Measurements from ENCODE around the gene ITGA1. TPM values are rescaled to one million over a fixed set of nuclear protein-coding genes. Genes with fewer than 3 reads are reported as not detected.
"Not testable (repeated sequence)": the region's sequence is repeated elsewhere in the genome, so short reads cannot be mapped to it uniquely, and the experiment has no call there.

Gene ITGA1
- total RNA-seq, 1 experiment from 2014 or later: 16.0 TPM

- DNase-seq (ENCODE audit: low spot score): no peak
Measured at GRCh38 chr5:52864371-52864770, 76.7 kb downstream of the ITGA1 start.

DNA sequence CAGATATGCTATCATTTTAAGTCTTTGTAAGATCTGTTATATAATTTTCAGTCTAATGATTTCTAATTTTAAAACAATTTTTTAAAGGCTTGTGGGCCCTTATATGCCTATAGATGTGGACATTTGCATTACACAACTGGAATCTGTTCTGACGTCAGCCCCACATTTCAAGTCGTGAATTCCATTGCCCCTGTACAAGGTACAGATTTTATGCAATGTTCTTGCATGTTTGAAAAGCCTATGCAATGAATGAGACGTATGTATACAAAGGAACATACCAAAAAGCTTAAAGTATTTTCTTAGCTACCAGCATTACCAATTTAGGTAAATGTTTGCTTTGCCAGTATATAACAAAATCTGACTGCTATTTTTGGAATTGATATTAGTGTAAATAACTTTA lies 77.2 kb downstream of the ITGA1 start:
- DNase-seq (ENCODE audit: low spot score): no peak

DNA sequence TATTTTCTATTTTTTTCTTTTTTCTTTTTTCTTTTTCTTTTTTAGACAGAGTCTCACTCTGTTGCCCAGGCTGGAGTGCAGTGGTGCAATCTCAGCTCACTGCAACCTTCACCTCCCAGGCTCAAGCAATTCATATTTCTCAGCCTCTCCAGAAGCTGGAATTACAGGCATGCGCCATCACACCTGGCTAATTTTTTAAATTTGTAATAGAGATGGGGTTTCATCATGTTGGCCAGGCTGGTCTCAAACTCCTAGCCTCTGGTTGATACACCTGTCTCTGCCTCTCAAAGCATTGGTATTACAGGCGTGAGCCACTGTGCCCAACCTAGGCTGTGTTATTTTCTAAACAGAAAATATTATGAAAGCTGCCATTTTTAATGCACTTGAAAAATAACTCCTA lies 78.3 kb downstream of the ITGA1 start:
- DNase-seq (ENCODE audit: low spot score): not testable (repeated sequence)

DNA sequence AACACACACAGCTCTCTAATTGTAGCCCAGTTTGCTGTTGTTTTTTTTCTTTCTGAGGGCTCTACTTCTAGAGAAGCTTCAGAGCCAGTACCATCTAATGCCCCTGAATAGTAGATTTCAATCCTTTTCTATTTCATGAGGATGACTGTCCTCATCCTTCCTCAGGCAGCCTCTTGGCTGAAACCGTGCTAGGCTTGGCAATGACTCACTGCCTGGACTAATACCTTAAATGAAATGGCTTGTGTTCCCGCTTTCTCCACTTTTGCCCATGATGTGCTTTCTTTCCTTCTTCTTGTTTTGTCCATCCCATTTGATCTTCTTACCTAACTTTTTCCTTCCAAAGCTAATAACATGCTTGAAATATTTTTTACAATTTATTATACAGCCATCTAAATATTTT lies 80.1 kb downstream of the ITGA1 start:
- DNase-seq (ENCODE audit: low spot score): no peak

GRCh38 chr5:52868417-52868816 lies 80.7 kb downstream of the ITGA1 start:
- no peak for DNase-seq (ENCODE audit: low spot score)

DNA sequence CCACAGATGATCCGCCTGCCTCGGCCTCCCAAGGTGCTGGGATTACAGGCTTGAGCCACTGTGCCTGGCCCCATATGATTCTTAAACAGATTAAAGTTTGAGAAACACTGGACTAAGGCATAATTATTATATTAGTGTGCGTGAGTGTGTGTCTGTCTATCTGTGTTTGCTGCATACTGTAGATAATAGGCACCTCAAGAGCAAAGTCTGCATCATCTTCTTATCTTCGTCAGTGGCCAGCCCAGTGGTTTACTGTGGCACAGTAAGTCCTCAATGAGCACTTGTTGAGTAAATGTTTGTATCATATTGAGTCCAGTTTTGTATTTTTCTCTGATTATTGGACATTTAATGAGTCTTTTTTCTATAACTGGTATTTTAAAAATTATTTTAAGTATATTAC lies 81.7 kb downstream of the ITGA1 start:
- DNase-seq (ENCODE audit: low spot score): no peak

GRCh38 chr5:52870448-52870847 lies 82.7 kb downstream of the ITGA1 start:
- DNase-seq (ENCODE audit: low spot score): no peak

DNA sequence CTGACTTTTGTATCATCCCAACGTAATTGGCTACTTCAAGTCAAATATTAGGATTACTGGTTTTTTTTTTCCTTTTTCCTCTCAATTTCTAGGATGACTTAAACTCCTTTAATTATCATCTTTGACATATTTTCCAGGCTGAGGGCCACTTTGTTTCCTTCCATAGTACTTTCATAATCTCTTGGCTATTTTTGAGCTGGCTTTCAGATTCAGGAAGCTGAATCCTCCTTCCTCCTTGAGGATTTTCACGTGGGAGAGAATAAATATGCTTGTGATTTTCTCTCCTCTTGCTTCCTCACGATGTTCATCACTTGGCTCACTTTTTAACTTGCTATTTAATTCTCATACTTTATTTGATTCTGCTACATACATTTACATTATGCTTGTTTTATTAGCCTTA lies 88.1 kb downstream of the ITGA1 start:
- DNase-seq (ENCODE audit: low spot score): no peak

GRCh38 chr5:52876456-52876855 lies 88.7 kb downstream of the ITGA1 start:
- no peak for DNase-seq (ENCODE audit: low spot score)

DNA sequence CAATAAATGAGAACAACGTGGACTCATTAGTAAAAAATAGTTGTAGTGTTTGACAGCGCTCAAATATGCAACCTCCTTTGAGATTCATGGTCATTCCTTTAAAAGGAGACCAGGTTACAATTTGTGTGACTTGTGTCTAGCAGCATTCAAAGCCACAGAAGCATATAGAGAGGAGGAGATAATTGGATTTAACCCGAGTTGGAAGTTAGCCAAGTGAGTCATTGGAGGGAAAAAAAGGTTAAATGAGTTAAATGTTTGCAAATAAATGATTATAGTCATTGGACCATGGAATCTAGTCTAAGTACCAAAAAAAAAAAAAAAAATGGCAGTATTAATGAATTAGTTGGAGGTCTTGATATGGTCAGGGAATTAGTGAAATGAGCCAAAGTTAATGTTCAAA lies 90.9 kb downstream of the ITGA1 start:
- peak; percentile 48 for DNase-seq (ENCODE audit: low spot score)

DNA sequence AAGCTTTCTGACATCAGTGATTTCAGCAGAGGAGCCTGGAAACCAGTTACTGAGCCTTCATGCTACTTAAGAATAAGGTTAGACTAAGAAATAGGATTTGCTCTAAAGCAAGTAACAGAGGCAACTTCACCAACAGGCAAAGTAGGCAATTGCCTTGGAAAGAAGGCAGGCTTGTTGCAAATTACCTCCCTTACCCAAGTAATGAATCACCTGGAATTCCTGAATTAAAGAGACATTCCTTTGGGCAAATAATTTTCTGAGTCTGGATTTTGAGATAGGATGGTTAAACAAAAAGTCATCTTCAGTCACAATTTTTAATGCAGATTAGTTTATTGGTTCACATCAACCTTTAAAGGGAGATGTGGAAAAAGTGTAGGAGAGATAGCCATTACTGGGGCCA lies 92.8 kb downstream of the ITGA1 start:
- no peak for DNase-seq (ENCODE audit: low spot score)

- no peak for DNase-seq (ENCODE audit: low spot score)
Measured at GRCh38 chr5:52881468-52881867, 93.8 kb downstream of the ITGA1 start.

DNA sequence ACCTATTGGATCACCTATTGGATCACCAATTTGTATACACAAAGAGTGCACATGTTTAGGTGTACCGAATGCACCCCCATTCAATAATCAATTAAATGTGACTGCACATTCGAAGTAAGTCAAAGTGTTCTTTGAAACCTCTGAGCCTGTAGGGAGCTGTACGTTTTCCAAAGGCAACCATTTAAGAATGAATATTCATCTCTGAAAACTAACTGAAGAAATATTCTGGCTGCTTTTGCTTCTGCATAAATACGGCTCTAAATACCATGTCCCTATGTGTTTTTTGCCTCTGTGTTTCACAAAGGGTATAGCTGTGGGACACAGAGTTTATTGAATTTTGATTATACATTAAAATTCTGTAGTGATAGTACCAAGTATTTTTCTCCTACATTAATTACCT lies 95.4 kb downstream of the ITGA1 start:
- DNase-seq (ENCODE audit: low spot score): no peak

DNA sequence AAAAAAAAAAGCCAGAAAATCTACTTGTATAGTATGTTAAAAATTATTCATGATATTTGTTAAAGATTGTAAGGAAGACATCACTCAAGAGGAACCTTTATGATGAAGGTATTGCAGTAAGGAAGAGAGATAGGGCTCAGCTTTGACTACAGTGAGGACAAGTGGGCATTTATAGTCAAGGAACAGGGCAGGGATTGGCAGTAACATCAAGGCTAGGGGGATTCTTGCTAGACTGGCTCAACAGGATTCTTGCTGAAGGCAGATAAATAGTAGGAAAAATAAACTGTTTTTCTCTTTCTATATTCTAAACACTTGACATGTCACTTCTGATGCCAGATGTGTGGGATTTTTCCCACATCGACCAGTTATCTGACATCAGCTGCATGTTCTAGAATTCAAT lies 96.7 kb downstream of the ITGA1 start:
- DNase-seq (ENCODE audit: low spot score): no peak

DNA sequence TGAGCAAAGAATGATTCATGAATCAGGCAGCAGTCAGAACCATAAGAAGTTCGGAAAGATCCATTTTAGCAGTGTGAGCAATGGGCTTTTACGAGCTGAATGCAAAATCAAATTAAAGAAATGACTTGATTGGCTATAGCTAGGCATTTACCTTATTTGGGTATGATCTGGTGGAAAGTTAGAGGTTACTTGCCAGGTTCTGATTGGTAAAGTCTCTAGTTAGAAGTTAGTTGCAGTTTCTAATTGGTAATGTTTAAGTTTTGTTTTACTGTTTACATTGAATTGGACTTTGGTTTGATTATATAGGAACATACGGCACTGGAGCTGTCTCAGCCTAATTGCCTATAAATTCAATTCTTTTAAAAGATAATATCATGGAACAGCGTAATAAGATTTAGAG lies 97.9 kb downstream of the ITGA1 start:
- DNase-seq (ENCODE audit: low spot score): no peak

DNA sequence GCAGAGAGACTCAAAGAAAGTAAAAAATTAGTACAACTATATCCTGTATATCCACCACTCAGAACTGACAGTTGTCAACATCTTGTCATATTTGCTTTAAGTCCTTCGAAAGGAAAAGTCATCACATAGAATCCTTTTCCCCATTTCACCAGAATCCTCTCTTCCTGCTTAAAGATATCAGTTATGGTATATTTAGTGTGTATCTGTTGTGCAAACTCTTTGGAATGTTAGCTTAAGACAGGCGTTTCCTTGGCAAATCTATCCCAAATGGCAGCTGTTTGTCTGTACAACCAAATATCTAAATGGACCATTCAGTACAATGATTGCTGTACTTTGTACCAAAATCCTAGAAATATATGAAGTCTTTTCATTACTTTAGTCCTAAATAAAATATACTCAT lies 98.5 kb downstream of the ITGA1 start:
- DNase-seq (ENCODE audit: low spot score): no peak

GRCh38 chr5:52887066-52887465 lies 99.3 kb downstream of the ITGA1 start:
- DNase-seq (ENCODE audit: low spot score): no peak

DNA sequence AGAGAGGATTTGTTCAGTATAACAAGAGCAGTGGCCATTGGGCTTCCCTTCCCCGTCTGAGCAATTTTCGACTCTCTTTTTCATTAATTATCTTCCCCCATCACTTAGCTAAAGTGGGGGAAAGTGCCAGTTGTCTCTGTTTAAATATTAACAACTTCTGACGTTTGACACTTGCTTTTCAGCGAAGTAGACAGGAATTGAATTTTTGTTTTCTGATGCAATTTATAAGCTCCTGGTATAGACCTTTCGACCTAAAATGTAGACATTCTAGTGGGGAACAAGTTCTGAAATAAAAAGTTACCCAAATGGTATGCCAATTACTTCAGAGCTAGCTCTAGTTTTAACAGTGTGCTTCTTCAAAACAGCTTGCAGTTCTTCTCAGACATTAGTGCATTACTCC lies 100.6 kb downstream of the ITGA1 start:
- no peak for DNase-seq (ENCODE audit: low spot score)

DNA sequence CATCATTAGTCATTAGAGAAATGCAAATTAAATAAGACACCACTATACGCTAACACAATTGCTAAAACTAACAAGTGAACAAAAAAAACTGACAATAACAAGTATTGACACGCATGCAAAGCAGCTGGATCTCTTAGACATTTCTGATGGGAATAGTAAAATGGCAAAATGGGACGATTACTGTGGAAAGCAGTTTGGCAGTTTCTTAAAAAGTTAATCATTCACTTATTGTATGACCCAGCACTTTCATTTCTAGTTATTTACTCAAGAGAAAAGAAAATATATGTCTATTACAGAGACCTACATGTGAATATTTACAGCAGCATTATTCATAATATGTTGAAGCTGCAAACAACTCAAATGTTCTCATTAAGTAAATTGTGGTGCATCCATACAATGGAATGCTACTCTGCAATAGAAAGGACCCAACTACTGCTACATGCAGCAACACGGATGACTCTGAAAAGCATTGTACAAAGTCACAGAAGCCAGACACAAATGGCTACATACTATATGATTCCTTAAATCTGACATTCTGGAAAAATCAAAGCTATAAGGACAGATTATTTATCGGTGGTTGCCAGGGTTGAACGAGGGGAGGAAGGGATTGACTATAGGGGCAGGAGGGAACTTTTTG lies 104.6 kb downstream of the ITGA1 start:
- DNase-seq (ENCODE audit: low spot score): no peak

- DNase-seq (ENCODE audit: low spot score): no peak
Measured at GRCh38 chr5:52893105-52893504, 105.4 kb downstream of the ITGA1 start.

- no peak for DNase-seq (ENCODE audit: low spot score)
Measured at GRCh38 chr5:52893863-52894262, 106.1 kb downstream of the ITGA1 start.

- DNase-seq (ENCODE audit: low spot score): no peak
Measured at GRCh38 chr5:52894451-52894850, 106.7 kb downstream of the ITGA1 start.

DNA sequence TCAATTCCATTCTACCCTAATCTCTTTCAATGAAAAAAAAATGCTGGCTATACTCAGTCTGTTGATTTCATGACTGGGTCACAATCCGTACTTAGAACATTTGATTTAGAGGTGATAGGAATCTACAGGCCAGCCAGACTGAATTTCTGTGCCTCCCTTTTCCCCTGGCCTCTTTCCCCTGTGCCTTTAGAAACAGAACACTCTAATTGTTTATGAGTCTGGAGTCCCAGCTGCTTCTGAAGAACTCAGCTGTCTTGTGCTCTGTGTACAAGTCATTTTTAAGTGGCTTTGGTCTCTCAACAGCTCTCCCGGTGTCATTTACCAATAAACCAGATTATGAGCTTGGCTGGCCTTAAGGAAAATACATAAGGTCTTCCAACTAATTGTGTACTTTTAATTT lies 107.4 kb downstream of the ITGA1 start:
- DNase-seq (ENCODE audit: low spot score): no peak

DNA sequence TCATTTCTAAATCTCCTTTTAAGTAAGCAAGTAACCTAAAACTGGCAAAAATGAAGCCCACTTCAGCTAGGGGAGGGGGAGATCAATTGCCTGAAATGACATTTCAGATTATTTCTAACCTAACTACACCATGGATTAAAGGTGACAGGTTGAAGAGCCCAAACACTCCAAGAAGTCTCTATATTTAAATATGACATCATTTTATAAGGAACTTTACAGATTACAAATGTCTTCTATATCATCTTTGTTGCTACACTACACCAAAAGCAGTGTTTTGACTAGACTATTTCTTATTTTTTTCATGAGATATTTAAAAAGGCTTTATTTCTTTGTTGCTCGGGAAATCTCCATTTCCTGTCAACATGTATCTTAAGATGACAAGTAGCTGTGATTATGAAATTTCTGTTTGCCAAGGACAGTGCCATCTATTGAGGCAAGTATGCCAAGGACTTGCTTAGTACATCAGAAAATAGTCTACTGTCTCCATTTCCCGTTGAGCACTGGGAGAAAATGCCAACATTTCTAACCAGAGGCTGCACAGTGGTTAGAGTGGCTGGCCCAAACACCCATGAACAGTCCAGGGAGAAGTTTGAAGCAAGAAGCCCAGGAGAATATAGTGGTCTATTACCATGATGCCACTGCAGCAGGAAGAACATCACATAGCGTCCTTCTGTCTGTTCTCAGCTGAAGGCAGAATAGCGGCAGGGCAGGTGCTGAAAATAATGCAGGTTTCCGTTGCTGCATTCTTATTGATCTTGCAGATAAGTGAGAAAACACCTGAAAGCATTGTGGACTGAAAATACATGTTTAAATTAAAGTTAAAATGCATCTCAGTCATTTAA lies 108.1 kb downstream of the ITGA1 start:
- no peak for DNase-seq (ENCODE audit: low spot score)
